Fibroblast of lung (primary cell): ENCODE measurements around the gene DOHH. TPM values are rescaled to one million over a fixed set of nuclear protein-coding genes. Genes with fewer than 3 reads are reported as not detected.

Experiments used
- DNase-seq, 2 donors: peaks; one replicate each; pipeline versions ENCODE4 v3.0.0 to v3.0.0-alpha.2; 2010; ENCODE audit warnings: low read depth in 2 of 2
- H2AFZ ChIP-seq: 2 replicates; pipeline ENCODE4 v1.5.1; 2012; ENCODE audit warnings: low read length, control low read depth, inconsistent platforms
- H3K27ac ChIP-seq: 2 replicates; pipeline ENCODE4 v1.5.1; 2011; ENCODE audit warnings: low read length, control low read depth; ENCODE audit not compliant: insufficient read depth
- H3K27me3 ChIP-seq: 2 replicates; pipeline ENCODE4 v1.5.1; 2011; ENCODE audit warnings: mild to moderate bottlenecking, low read length; ENCODE audit not compliant: control insufficient read depth, insufficient read depth
- H3K36me3 ChIP-seq: 2 replicates; pipeline ENCODE4 v1.5.1; 2011; ENCODE audit warnings: low read length; ENCODE audit not compliant: control insufficient read depth, insufficient read depth
- H3K4me1 ChIP-seq: 2 replicates; pipeline ENCODE4 v1.5.1; 2011; ENCODE audit warnings: low read length; ENCODE audit not compliant: control insufficient read depth, insufficient read depth; ENCODE audit errors: extremely low read depth
- H3K4me2 ChIP-seq: 2 replicates; pipeline ENCODE4 v1.5.1; 2011; ENCODE audit warnings: low read length, control low read depth; ENCODE audit not compliant: insufficient read depth; ENCODE audit errors: extremely low read depth
- H3K4me3 ChIP-seq, 4 experiments: fragments of 200-600 bp in 1 of 4; sonication (generic) in 1 of 4; replicated peaks in 1 of 4; 2 replicates each; pipeline ENCODE4 v1.5.1; 2011 to 2016; ENCODE audit warnings: low read length in 4 of 4, low read depth in 3 of 4, mild to moderate bottlenecking in 3 of 4, control low read depth in 2 of 4, inconsistent platforms in 1 of 4, mixed read lengths in 1 of 4; ENCODE audit not compliant: insufficient read depth in 1 of 4; ENCODE audit errors: control extremely low read depth in 1 of 4
- H3K79me2 ChIP-seq: 2 replicates; pipeline ENCODE4 v1.5.1; 2012; ENCODE audit warnings: mild to moderate bottlenecking, low read length, inconsistent platforms; ENCODE audit not compliant: control insufficient read depth, insufficient read depth
- H3K9ac ChIP-seq: 2 replicates; pipeline ENCODE4 v1.5.1; 2011; ENCODE audit warnings: mild to moderate bottlenecking, low read length, control low read depth; ENCODE audit not compliant: insufficient read depth
- H3K9me3 ChIP-seq: 2 replicates; pipeline ENCODE4 v1.5.1; 2012; ENCODE audit warnings: low read depth, low read length; ENCODE audit not compliant: control insufficient read depth, insufficient read depth
- H4K20me1 ChIP-seq: 2 replicates; pipeline ENCODE4 v1.5.1; 2011; ENCODE audit warnings: low read length; ENCODE audit not compliant: control insufficient read depth, insufficient read depth; ENCODE audit errors: extremely low read depth
- CTCF ChIP-seq, 2 donors: IDR thresholded peaks in 1 of 2; conservative IDR thresholded peaks in 1 of 2; 1 replicate in 1 of 2; 2 replicates in 1 of 2; pipeline ENCODE4 v1.5.1; 2011 to 2012; ENCODE audit warnings: low read length in 2 of 2, control low read depth in 1 of 2, inconsistent platforms in 1 of 2, low read depth in 1 of 2, mild to moderate bottlenecking in 1 of 2
- EZH2 ChIP-seq: IDR thresholded peaks from 2 replicates; pipeline ENCODE4 v1.5.1; 2012; ENCODE audit warnings: low read length, control low read depth, mild to moderate bottlenecking; ENCODE audit errors: missing control alignments
- polyA plus RNA-seq, 2 donors: library from polyadenylated mRNA; depleted of rRNA in 1 of 2; stranded (reverse) in 1 of 2; unstranded in 1 of 2; fragments of >200 nt; gene quantifications; 2 replicates each; pipeline ENCODE4 v1.2.1, GENCODE V29; 2011 to 2012; ENCODE audit warnings: missing spikeins in 1 of 2
- total RNA-seq: library from RNA; depleted of rRNA; stranded (reverse); fragments of >200 nt; gene quantifications from 2 replicates; pipeline ENCODE4 v1.2.1, GENCODE V29; 2014

DOHH gene
- total and polyA plus RNA-seq, 2 donors (not counting 1 experiment from before 2014, with no cell fraction given), result 4.1 to 10.1 TPM

GRCh38 chr19:3465552-3465951, 34.9 kb downstream of the DOHH start:
- Histone ChIP-seq H3K79me2 (no peaks in the 10 kb centered on the region), H3K4me3 (no peak overlapping the region), H4K20me1 (no peaks in the 10 kb centered on the region), H3K27me3 (no peaks in the 10 kb centered on the region), H3K27ac (no peak overlapping the region), H2AFZ (no peak overlapping the region), H3K36me3 (peaks cover 6% of the 10 kb centered on the region), H3K4me2 (no peak overlapping the region), H3K4me1 (no peaks in the 10 kb centered on the region), H3K9ac (no peak overlapping the region), H3K9me3 (no peaks in the 10 kb centered on the region)
- TF ChIP-seq EZH2, result no peak
- no peak for TF ChIP-seq CTCF (conservative IDR thresholded peaks at IDR 0.05 in 1 of 2, IDR thresholded peaks at IDR 0.05 in 1 of 2; ENCODE audit: low read depth in 1 of 2, low read length in 2 of 2)
- no peak for DNase-seq

- Histone ChIP-seq H3K4me1 (peaks cover 4% of the 10 kb centered on the region), H3K4me3 (no peak overlapping the region), H3K4me2 (no peak overlapping the region), H3K79me2 (peaks cover 4% of the 10 kb centered on the region), H3K36me3 (peaks cover 8% of the 10 kb centered on the region), H3K9me3 (no peaks in the 10 kb centered on the region), H4K20me1 (no peaks in the 10 kb centered on the region), H2AFZ (no peak overlapping the region), H3K9ac (no peak overlapping the region), H3K27me3 (no peaks in the 10 kb centered on the region), H3K27ac (no peak overlapping the region)
- TF ChIP-seq CTCF (conservative IDR thresholded peaks at IDR 0.05 in 1 of 2, IDR thresholded peaks at IDR 0.05 in 1 of 2; ENCODE audit: low read depth in 1 of 2, low read length in 2 of 2) (no peak), EZH2 (no peak)
- DNase-seq, result no peak
Observed at GRCh38 chr19:3464587-3465235, 35.8 kb downstream of the DOHH start.

GRCh38 chr19:3463714-3464586, 36.5 kb downstream of the DOHH start:
- Histone ChIP-seq H3K36me3 (peaks cover 8% of the 10 kb centered on the region), H3K9me3 (no peaks in the 10 kb centered on the region), H3K27me3 (no peaks in the 10 kb centered on the region), H3K4me2 (no peak overlapping the region), H2AFZ (no peak overlapping the region), H3K4me3 (no peak overlapping the region), H3K27ac (no peak overlapping the region), H3K4me1 (peaks cover 11% of the 10 kb centered on the region), H3K79me2 (peaks cover 4% of the 10 kb centered on the region), H4K20me1 (no peaks in the 10 kb centered on the region), H3K9ac (no peak overlapping the region)
- no peak for DNase-seq
- TF ChIP-seq CTCF (conservative IDR thresholded peaks at IDR 0.05 in 1 of 2, IDR thresholded peaks at IDR 0.05 in 1 of 2; ENCODE audit: low read depth in 1 of 2, low read length in 2 of 2), result no peak
- no peak for TF ChIP-seq EZH2
